HG03025 (cell line): ENCODE measurements around the gene SEMA4B.
"Not testable (repeated sequence)": the region's sequence is repeated elsewhere in the genome, so short reads cannot be mapped to it uniquely, and the experiment has no call there.

Experiments
- ATAC-seq: cut with Tn5 transposase; IDR thresholded peaks from one replicate; pipeline ENCODE4 v1.9.1; 2021; ENCODE audit warnings: mild to moderate bottlenecking, moderate library complexity; ENCODE audit not compliant: unreplicated experiment, low FRiP score

SEMA4B gene, protein sequence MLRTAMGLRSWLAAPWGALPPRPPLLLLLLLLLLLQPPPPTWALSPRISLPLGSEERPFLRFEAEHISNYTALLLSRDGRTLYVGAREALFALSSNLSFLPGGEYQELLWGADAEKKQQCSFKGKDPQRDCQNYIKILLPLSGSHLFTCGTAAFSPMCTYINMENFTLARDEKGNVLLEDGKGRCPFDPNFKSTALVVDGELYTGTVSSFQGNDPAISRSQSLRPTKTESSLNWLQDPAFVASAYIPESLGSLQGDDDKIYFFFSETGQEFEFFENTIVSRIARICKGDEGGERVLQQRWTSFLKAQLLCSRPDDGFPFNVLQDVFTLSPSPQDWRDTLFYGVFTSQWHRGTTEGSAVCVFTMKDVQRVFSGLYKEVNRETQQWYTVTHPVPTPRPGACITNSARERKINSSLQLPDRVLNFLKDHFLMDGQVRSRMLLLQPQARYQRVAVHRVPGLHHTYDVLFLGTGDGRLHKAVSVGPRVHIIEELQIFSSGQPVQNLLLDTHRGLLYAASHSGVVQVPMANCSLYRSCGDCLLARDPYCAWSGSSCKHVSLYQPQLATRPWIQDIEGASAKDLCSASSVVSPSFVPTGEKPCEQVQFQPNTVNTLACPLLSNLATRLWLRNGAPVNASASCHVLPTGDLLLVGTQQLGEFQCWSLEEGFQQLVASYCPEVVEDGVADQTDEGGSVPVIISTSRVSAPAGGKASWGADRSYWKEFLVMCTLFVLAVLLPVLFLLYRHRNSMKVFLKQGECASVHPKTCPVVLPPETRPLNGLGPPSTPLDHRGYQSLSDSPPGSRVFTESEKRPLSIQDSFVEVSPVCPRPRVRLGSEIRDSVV

DNA sequence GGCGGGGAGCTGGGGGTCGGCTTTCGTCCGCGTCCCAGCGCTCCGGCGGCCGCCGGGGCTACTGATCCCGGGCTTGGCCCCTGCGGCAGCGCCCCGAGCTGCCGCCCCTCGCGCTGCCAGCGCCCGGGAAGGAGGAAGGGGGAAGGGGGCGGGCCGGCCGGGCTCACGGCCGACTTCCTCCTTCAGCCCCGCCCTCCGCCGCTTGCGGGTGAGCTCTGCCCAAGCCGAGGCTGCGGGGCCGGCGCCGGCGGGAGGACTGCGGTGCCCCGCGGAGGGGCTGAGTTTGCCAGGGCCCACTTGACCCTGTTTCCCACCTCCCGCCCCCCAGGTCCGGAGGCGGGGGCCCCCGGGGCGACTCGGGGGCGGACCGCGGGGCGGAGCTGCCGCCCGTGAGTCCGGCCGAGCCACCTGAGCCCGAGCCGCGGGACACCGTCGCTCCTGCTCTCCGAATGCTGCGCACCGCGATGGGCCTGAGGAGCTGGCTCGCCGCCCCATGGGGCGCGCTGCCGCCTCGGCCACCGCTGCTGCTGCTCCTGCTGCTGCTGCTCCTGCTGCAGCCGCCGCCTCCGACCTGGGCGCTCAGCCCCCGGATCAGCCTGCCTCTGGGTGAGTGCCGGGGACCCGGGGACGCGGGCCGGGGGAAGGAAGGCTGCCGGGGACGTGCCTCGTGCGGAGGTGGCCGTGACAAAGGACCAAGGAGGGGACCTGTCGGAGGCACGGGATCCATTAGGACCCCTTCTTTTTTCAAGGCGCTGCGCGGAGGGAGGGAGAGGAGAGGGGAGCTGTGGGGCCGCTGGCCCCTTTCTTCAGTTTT lies at the start of gene SEMA4B:
Gene SEMA4B (plus strand): TSS at position 201 of the 814 bp plus-strand sequence. CDS start 249 bp downstream, at position 450.
- ATAC-seq = peak; percentile 68

DNA sequence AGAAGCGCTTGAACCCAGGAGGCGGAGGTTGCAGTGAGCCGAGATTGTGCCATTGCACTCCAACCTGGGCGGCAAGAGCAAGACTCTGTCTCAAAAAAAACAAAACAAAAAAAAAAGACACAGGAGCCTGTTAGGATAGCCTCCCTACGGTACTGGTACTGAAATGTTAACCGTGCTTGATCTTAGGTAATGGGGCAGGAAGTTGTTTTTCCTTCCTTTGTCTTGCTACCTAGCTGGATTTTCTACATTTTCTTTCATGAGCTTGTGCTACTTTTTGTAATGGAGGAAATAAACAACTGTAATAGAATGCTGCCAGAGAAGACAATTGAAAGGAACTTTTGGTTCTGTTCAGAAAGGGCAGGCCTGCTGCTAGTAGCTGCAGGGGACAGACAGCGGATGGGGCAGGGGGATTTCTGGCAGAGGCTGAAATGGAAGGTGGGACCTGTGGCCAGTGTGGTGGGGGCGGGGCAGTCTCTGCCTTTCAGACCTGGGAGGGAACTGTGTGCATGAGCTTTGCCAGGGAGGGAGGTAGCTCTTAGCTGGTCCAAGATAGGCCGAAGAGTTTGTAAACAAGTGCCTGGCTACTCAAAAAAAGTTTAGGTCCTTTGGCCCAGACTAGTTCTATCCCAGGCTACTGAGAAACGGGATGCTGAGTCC lies 49.0 kb upstream of the SEMA4B start:
- ATAC-seq = no peak

DNA sequence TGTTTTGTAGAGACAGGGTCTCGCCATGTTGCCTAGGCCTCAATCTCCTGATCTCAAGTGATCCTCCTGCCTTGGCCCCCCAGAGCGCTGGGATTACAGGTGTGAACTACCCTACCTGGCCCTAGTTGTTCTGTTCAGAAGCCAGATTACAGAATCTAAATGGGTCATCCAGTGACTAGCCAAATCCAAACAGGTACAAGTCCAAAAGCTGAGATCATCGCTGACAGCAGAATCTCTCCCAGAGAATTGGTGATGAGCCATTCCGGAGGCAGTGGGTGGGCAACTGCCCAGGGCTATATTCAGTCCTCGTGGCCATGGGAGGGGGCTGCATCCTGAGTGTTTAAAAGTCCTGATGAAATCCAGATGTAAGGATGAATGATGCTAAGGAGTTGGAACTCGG lies 47.5 kb upstream of the SEMA4B start:
- no peak for ATAC-seq

DNA sequence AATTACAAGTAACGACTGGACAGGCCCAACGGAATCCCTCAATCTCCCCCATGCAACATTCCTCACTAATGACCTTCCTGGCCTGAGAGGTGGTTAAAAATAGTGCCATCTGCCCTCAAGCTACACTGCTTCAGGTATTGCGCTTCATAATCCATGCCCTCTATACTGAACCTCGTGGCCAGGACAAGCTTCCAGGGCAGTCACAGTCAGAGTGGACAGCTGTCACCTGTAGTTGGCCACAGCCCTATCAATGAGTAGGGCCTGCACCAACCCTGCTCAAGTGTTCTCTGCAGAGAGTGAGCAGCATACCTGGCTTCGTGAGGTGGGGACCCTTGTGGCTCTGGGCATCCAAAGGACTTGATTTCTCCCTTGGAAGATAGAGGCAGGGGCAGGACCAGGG lies 46.9 kb upstream of the SEMA4B start:
- ATAC-seq = no peak

DNA sequence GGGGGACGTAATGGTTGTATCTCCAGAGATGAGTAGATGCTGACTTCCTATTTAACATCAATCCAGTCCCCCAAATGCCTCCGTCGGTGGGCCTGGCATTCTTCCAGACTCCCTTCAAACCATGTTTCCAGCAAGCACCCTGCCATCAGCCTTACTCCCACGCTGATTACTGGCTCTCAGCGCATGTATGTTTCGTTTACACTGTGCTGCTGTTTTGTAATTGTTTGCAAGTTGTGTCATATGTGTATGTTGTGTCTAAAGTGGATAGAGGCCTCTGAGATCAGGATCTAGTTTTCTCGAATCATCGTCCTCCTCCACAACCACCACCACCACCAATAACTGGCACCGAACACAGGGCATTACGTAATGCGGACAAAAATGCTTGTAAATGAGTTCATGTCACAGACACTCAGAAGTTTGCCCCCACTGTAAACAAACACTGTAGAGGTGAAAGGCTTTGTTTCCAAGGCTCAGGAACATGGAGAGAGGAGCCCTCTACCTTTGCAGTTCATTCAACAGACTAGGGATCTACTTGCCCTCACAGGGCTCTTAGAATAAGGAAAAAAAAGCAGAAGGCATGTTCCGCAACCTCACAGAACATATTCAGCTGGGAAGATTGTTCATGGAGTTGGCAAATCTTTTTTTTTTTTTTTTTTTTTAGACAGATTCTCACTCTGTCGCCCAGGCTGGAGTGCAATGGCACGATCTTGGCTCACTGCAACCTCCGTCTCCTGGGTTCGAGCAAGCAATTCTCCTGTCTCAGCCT lies 46.1 kb upstream of the SEMA4B start:
- no peak for ATAC-seq

DNA sequence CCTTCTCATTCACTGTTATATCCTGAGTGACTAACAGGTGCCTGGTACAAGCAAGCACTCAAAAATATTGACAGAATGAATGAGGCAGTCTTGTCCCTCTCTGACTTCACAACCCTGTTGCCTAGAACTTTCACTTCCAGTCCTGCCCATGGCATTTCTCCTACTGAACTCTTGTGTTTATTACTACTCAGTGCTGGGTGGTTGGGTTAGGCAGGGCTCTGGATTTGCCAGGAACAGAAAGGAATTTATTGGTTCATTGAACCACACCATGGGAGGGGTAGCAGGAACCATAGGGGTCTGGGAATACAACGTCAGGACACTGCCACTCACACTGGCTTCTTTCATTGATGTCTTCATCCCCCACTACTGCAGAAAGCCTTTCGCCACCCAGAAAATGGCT lies 41.9 kb upstream of the SEMA4B start:
- ATAC-seq = no peak

DNA sequence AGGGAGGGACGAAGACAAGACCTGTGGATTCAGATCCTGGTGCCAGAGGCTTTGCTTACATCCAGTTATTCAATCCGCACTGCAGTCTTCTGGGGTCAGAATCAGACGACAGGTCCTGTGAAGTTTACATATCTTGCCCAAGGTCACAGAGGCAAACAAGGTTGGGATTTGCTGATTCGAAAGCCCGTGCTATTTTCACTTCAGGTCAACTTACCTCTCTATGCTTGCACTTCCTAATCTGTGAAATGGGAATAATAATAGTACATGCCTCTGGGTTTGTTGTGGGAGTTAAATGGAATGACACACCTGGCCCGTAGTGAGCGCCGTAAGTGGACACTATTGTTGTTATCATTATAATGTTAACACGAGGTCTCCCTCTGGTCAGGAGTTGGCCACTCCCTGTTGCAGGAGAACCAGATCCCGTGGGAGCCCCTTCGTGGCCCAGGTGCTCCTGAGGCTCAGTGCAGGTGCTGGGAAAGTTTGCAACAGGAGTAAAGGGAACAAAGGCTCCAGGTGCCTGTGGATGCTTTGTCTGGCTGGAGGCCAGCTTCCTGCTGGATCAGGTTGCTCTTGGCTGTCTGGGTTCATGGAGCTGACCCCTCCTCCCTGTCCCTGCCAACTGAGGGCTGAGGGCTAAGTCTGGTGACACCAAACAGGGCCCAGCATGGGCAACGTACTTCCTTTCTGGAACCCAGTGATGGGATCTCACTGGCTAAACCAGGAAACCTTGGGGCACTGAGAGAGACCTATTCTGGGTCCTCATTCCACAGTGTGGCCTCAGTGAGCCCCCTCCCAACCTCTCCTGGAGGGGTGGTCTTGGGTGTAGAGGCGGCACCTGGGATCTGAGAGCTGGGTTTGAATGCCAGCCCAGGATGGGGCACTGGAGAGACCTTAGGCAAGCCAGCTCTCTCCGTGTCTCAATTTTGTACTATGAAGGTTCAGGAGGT lies 40.1 kb upstream of the SEMA4B start:
- no peak for ATAC-seq

DNA sequence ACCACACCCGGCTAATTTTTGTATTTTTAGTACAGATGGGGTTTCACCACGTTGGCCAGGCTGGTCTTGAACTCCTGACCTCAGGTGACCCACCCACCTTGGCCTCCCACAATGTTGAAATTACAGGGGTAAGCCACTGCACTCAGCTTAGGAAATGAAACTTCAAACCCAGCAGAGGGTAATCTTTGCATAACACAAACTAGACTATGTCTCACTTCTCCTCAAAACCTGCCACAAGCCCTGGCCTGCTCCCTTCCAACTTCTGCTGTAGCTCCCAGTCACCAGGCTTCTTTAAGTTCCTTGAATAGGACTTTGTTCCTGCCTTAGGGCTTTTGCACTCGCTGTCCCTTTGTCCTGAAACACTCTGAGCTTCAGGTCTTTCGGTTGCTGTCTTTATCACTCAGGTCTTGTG lies 39.2 kb upstream of the SEMA4B start:
- peak; percentile 56 for ATAC-seq

DNA sequence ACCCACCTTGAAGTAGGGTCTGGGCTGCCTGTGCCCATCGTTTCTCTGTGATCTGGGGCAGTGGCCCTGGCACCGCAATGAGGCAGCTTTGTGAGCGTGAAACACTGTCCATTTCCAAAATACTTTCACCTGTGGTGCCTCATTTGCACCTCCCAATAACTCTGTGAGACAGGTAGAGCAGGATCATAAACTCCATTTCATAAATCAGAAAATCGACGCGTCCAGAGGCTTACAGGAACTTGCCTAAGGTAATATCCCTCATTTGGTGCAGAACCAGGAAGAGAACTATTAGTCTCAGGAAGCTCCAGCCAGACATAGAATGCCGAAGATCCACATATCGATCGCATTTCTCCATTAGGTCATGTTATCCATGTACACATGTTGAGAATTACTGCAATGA lies 38.2 kb upstream of the SEMA4B start:
- ATAC-seq = no peak

DNA sequence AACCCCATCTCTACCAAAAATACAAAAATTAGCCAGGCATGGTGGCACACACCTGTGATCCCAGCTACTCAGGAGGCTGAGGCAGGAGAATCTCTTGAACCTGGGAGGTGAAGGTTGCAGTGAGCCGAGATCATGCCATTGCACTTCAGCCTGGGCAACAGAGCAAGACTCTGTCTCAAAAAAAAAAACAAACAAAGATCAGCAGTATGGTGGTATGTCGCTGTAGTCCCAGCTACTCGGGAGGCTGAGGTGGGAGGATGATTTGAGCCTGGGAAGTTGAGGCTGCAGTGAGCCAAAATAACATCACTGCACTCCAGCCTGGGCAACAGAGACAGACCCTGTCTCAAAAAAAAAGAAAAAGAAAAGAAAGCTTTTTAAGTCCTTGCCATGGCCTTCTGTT lies 36.9 kb upstream of the SEMA4B start:
- not testable (repeated sequence) for ATAC-seq

DNA sequence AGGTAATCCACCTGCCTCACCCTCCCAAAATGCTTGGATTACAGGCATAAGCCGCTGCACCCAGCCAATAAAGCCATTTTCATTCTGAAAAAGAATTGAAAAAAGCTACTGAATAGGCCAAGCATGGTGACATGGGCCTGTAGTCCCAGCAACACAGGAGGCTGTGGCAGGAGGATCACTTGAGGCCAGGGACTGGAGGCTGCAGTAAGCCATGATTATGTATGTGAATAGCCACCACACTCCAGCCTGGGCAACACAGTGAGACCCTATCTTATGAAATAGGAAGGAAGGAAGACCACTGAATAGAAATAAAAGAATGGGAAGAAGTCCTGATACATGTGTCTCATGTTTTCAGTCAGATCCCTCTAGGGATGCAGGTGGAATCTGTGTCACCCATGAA lies 36.0 kb upstream of the SEMA4B start:
- ATAC-seq = no peak

DNA sequence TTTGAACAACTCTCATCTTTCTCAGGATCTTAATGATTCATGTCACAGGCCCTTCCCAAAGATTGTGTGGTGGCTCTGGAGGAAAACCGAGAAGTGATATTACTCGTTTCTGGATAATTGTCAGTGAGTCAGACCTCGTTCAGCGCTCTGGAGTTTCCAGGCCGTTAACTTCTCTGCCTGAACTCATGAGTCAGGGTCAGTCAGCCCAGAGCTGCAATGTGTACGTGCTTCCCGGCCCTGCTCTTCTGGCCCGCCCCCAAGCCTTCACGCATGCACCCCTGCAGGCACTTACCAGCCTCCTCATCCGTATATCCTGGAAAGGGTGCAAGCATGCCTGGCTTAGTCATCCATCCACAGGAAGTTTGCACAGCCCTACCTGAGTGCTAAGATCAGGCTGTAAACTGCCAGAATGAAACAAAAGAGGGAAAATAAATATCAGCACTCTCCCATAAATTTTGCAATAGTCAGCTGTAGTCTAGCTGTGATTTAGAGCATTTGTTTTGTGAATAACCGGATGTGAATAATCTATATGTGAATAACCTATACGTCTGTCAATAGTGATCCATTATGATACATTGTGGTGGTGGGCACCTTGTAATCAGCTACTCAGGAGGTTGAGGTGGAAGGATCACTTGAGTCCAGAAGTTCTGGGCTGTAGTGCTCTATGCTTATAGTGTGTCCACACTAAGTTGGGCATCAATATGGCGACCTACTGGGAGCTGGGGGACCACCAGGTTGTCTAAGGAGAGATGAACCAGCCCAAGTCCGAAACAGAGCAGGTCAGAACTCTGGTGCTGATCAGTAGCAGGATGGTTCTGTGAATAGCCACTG lies 35.3 kb upstream of the SEMA4B start:
- no peak for ATAC-seq

DNA sequence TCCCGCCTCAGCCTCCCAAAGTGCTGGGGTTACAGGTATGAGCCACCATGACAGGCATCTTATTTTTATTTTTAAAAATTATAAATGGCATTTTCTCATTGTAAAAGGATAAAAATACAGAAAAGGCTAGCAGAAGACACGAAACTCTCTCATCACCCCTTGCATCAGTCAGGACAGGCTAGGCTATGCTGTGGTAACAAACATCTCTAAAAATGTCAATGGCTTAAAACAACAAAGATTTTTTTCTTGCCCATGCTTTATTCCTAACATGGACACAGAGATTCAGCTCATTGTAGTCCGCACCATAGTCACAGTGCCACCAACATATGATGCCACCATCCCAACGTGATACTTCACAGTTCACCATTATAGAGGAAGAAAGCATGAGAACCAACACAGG lies 34.0 kb upstream of the SEMA4B start:
- no peak for ATAC-seq

DNA sequence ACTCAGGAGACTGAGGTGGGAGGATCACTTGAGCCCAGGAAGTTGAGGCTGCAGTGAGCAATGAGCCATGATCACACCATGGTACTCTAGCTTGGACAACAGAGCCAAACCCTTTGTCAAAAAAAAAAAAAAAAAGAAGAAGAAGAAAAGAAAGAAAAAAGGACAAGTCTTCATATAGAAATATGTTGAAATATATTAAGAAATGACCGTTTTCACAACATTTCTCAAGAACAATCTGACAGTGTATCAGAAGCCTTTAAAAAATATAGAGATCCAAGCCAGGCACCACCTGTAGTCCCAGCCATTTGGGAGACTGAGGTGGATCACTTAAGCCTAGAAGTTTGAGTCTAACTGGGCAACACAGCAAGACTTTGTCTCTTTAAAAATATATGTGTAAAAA lies 29.5 kb upstream of the SEMA4B start:
- no peak for ATAC-seq

DNA sequence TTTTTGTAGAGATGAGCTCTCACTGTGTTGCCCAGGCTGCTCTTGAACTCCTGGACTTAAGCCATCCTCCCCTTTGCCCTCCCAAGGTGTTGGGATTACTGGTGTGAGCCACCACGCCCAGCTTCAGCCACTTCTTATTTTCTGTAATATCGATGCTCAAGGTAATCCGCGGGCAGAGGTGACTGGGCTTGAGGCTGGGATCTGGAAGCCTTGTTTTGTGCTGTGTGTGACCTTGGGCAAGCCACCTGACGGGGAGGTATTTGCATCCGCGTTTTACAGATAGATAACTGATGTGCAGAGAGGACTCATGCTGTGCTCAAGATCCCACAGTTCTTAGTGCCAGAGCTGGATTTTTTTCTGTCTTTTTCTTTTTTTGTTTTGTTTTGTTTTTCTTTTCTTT lies 27.8 kb upstream of the SEMA4B start:
- ATAC-seq = no peak

DNA sequence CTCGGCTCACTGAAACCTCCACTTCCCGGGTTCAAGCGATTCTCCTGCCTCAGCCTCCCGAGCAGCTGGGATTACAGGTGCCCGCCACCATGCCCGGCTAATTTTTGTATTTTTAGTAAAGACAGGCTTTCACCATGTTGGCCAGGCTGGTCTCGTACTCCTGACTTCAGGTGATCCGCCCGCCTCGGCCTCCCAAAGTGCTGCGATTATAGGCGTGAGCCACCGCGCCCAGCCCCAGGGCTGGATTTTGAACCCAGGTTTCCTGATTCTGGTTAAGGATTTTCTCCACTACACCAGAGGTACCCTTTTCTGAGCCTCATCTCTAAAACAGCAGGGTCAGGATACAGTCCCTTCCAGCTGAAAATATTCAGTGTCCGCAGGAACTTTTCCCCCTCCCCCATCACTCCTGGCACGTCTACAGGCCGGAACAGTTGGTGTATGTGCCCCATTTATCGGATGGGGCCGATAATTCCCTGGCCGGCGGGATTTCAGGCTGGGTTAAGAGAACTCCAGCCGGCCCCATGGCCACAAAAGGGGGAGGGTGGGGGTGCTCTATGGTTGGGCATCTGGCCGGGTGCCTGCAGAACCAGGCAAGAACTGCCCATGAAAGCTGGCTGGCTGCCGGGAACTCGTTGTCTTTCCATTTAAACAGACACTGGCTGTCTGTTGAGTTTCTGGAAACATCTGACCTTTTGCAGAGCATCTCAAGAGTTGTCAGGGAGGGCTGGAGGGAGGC lies 26.8 kb upstream of the SEMA4B start:
- no peak for ATAC-seq

DNA sequence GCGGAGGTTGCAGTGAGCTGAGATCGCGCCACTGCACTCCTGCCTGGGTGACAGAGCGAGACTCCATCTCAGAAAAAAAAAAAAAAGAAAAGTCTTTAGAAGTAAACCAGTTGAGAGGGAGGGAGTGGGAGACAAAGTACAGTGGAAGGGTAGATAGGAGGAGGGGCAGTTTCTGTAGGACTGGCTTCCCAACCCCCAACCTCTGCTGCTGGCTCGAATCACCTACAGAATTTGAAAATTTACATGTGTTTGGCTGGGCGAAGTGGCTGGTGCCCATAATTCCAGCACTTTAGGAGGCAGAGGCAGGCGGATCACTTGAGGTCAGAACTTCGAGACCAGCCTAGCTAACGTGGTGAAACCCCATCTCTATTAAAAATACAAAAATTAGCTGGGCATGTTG lies 24.1 kb upstream of the SEMA4B start:
- ATAC-seq = no peak
